Thyroid gland (tissue), 4 donors: ENCODE results near the gene ANKS1A.

Experiments used
- CTCF ChIP-seq, 6 experiments: fragments of 200-600 bp in 3 of 6; fragments of 450-650 bp in 3 of 6; sonication (generic) in 3 of 6; IDR thresholded peaks; one replicate each; pipeline ENCODE4 v1.5.1; 2016 to 2019; ENCODE audit warnings: antibody characterized with exemption in 6 of 6, mild to moderate bottlenecking in 2 of 6, inconsistent platforms in 1 of 6, moderate library complexity in 1 of 6
- POLR2A ChIP-seq, 2 donors: fragments of 450-650 bp; IDR thresholded peaks; one replicate each; pipeline ENCODE4 v1.6.1; 2017; ENCODE audit warnings: antibody characterized with exemption in 2 of 2, mild to moderate bottlenecking in 2 of 2, moderate library complexity in 1 of 2

GRCh38 chr6:35128042-35128441 is 239.0 kb downstream of the ANKS1A start:
- TF ChIP-seq CTCF (IDR thresholded peaks at IDR 0.05) (no peak), POLR2A (IDR thresholded peaks at IDR 0.05) (no peak)
